ENCODE results near the gene TMTC3.

DNA sequence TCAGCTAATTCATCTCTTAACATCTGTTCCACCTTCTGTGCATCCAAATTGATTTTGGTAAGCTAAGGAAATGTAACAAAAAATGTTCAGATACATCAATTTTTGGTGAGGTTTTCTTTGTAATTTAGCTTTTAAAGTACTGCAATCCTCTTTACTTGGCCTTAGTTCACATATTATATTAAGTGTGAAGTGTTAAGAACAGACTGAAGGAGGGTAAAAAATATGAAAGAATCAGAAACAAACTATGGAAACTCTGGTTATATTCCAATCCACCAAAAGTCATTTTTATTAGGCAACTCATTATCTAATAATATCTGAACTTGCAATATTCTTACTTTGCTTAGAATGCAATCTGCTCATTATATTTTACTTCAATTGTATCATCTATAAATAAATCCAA is 49.3 kb upstream of the TMTC3 start:
- TF ChIP-seq, protein P1, sequence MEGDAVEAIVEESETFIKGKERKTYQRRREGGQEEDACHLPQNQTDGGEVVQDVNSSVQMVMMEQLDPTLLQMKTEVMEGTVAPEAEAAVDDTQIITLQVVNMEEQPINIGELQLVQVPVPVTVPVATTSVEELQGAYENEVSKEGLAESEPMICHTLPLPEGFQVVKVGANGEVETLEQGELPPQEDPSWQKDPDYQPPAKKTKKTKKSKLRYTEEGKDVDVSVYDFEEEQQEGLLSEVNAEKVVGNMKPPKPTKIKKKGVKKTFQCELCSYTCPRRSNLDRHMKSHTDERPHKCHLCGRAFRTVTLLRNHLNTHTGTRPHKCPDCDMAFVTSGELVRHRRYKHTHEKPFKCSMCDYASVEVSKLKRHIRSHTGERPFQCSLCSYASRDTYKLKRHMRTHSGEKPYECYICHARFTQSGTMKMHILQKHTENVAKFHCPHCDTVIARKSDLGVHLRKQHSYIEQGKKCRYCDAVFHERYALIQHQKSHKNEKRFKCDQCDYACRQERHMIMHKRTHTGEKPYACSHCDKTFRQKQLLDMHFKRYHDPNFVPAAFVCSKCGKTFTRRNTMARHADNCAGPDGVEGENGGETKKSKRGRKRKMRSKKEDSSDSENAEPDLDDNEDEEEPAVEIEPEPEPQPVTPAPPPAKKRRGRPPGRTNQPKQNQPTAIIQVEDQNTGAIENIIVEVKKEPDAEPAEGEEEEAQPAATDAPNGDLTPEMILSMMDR (IDR thresholded peaks at IDR 0.05; ENCODE audit: poor library complexity) = no peak
- no peak for TF ChIP-seq EZH2phosphoT487 (IDR thresholded peaks at IDR 0.05; ENCODE audit: low read depth, severe bottlenecking, unreplicated experiment)
- no peak for TF ChIP-seq EZH2 (IDR thresholded peaks at IDR 0.05; ENCODE audit: borderline replicate concordance)
